ENCODE data around the gene ARHGAP26. TPM values are rescaled to one million over a fixed set of nuclear protein-coding genes. Genes with fewer than 3 reads are reported as not detected.

ARHGAP26 gene
- total and polyA plus RNA-seq, 10 donors = 4.2 to 148 (median 55.5) TPM

DNA sequence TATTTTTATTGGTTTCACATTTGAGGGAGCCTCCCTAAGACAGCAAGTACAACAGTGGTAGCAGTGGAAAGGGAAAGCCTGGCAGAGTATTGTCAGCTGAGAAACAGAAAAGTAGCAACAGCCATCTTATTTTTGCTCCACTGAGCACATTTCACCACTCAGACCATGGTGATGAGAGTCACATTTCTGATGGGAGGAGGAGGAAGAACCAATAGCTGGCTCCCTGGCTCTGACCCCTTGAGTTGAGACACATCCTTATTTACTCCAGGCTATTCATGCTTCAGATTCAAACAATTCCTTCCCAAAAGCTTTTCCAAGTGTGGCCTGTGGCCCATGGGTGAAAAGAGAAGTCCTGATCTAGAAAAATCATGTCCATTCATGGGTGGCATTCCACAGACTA lies 236.3 kb downstream of the ARHGAP26 start:
- Histone ChIP-seq H3K4me3 (no peak overlapping the region), H3K27ac (peak overlapping the region in 3 of 8 donors; percentile 23 to 72 (median 36)), H3K27me3 (replicated peaks in 1 of 7) (no peaks in the 10 kb centered on the region), H3K9me3 (no peaks in the 10 kb centered on the region), H3K36me3 (no peaks in the 10 kb centered on the region), H3K4me1 (peaks cover 20 to 88% (median 65%) of the 10 kb centered on the region in 6 donors)
- intact Hi-C loops (cut with DNase I; ENCODE audit: low total_unique reads) = no loop called here
- TF ChIP-seq, protein P1, sequence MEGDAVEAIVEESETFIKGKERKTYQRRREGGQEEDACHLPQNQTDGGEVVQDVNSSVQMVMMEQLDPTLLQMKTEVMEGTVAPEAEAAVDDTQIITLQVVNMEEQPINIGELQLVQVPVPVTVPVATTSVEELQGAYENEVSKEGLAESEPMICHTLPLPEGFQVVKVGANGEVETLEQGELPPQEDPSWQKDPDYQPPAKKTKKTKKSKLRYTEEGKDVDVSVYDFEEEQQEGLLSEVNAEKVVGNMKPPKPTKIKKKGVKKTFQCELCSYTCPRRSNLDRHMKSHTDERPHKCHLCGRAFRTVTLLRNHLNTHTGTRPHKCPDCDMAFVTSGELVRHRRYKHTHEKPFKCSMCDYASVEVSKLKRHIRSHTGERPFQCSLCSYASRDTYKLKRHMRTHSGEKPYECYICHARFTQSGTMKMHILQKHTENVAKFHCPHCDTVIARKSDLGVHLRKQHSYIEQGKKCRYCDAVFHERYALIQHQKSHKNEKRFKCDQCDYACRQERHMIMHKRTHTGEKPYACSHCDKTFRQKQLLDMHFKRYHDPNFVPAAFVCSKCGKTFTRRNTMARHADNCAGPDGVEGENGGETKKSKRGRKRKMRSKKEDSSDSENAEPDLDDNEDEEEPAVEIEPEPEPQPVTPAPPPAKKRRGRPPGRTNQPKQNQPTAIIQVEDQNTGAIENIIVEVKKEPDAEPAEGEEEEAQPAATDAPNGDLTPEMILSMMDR (IDR thresholded peaks at IDR 0.05 in 8 of 11, conservative IDR thresholded peaks at IDR 0.05 in 3 of 11) = no peak
- TF ChIP-seq POLR2AphosphoS5 (IDR thresholded peaks at IDR 0.05) (no peak), POLR2A (IDR thresholded peaks at IDR 0.05) (no peak)
- no peak for DNase-seq

DNA sequence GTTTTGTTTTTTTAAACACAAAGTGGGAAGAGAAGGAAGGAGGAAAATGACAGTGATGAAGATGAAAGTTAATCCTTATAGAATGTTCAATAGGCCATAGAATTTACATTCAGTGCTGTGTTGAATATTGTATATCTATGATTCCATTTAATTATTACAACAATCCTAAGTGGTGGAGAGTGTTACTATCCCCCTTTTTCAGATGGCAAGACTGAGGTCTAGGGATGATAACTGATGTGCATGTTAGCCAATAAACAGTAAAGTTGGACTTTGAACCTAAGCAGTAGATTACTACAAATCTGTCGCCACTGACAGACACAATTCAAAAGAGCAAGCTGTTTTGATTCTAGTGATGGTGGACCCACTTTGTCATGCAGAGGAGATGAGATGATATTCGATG lies 237.9 kb downstream of the ARHGAP26 start:
- intact Hi-C loops (cut with DNase I; ENCODE audit: low total_unique reads) = no loop called here
- no peak for DNase-seq
- H3K4me3 ChIP-seq = peak overlapping the region in 1 of 8 donors; percentile 46
- H3K4me1 ChIP-seq = peaks cover 12 to 73% (median 50%) of the 10 kb centered on the region in 6 donors
- TF ChIP-seq POLR2A (IDR thresholded peaks at IDR 0.05) = no peak
- TF ChIP-seq, protein P1 (IDR thresholded peaks at IDR 0.05 in 8 of 11, conservative IDR thresholded peaks at IDR 0.05 in 3 of 11) = no peak
- TF ChIP-seq POLR2AphosphoS5 (IDR thresholded peaks at IDR 0.05) = no peak
- H3K9me3 ChIP-seq = no peaks in the 10 kb centered on the region
- no peaks in the 10 kb centered on the region for H3K27me3 ChIP-seq (replicated peaks in 1 of 7)
- H3K27ac ChIP-seq = peak overlapping the region in 4 of 8 donors; percentile 53 to 74 (median 68)
- no peaks in the 10 kb centered on the region for H3K36me3 ChIP-seq
- WGBS, 5 donors = 93 to 96% (median 94%) methylated on average over 2 of the region's 2 CpGs

DNA sequence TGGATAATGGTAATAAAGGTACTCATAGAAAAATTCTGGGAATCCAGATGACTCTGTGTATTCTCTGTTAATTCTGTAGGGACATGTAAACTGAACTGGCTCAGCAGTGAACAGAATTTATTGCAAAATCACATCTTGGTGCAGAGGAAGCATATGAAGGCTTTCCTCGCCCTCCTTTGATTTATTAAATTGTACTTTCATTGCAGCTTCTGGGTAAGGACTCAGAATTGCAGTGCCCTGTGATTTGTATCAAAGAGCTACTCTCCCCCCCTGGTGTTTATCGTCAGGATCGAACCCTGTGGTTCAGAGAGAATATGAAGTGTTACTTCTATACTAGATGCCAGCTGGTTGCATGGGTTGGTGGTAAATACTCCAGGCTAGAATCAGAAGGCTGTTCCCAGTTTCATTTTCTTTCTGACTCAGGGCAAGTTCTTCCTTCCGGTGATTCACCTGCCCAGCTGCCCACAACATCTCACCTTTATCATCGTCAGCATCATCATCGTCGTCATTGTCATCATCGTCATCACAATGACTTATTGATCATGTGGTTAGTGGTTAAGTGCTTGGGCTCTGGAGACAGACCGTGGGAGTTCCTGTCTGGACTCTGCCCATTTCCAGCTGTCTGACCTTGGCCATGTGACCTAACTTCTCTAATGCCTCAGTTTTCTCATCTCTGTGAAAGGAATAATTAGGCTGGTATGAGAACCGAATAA lies 238.8 kb downstream of the ARHGAP26 start:
- TF ChIP-seq POLR2A (IDR thresholded peaks at IDR 0.05) (no peak), POLR2AphosphoS5 (IDR thresholded peaks at IDR 0.05) (peak in 1 of 3 donors; percentile 80)
- TF ChIP-seq, protein P1 (IDR thresholded peaks at IDR 0.05 in 8 of 11, conservative IDR thresholded peaks at IDR 0.05 in 3 of 11) = peak in 6 of 11 experiments; percentile 10 to 26 (median 20)
- Histone ChIP-seq H3K36me3 (peaks cover 0 to 3% (median 0%) of the 10 kb centered on the region in 6 donors), H3K27me3 (replicated peaks in 1 of 7) (no peaks in the 10 kb centered on the region), H3K4me1 (peaks cover 8 to 63% (median 41%) of the 10 kb centered on the region in 6 donors), H3K9me3 (no peaks in the 10 kb centered on the region), H3K4me3 (peak overlapping the region in 1 of 8 donors; percentile 46), H3K27ac (peak overlapping the region in 7 of 8 donors; percentile 41 to 74 (median 53))
- 19 to 41% (median 26%) methylated on average over 10 of the region's 10 CpGs for WGBS, 5 donors
- intact Hi-C loops (cut with DNase I; ENCODE audit: low total_unique reads) = no loop called here
- DNase-seq = no peak

DNA sequence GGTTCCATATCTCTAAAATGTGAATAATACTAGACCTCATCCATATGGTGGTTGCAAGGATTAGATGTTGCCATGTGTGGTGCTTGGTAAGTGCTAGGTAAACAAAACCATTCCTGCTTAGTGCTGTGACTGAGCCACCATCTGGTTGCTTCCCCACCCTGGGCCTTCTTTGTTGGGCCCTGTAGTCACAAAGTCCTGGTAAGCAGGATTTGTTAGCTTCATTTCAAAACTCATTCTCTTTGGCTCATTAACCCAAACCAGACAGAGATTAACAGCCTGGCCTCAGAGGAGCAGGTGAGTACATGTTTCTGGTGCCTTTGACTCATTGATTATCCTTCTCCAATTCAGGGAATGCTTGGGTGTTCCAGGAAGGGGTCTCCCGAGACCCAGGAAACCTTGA lies 240.2 kb downstream of the ARHGAP26 start:
- Histone ChIP-seq H3K36me3 (peaks cover 0 to 17% (median 0%) of the 10 kb centered on the region in 6 donors), H3K4me1 (peaks cover 8 to 49% (median 28%) of the 10 kb centered on the region in 6 donors), H3K9me3 (no peaks in the 10 kb centered on the region), H3K4me3 (no peak overlapping the region), H3K27ac (peak overlapping the region in 2 of 8 donors; percentile 53 to 68), H3K27me3 (replicated peaks in 1 of 7) (no peaks in the 10 kb centered on the region)
- intact Hi-C loops (cut with DNase I; ENCODE audit: low total_unique reads) = loop anchor here (10.0 kb wide), 1 partner anchor 814 kb away; no protein-coding TSS in a partner anchor
- WGBS, 5 donors = 90 to 100% (median 100%) methylated on average over 1 of the region's 1 CpG
- TF ChIP-seq, protein P1 (IDR thresholded peaks at IDR 0.05 in 8 of 11, conservative IDR thresholded peaks at IDR 0.05 in 3 of 11) = no peak
- TF ChIP-seq POLR2A (IDR thresholded peaks at IDR 0.05) (no peak), POLR2AphosphoS5 (IDR thresholded peaks at IDR 0.05) (no peak)
- DNase-seq = no peak
